22Rv1 (cell line): ENCODE data around the gene MMP24.
"Not testable (repeated sequence)": the region's sequence is repeated elsewhere in the genome, so short reads cannot be mapped to it uniquely, and the experiment has no call there.

Experiments
- ZFX ChIP-seq: fragments of 450-650 bp; IDR thresholded peaks from 2 replicates; pipeline ENCODE4 v1.6.1; 2017; ENCODE audit warnings: antibody characterized with exemption, borderline replicate concordance
- TF ChIP-seq, protein P1 (sequence below): fragments of 450-650 bp; IDR thresholded peaks from 2 replicates; pipeline ENCODE4 v1.5.1; 2017; ENCODE audit warnings: mild to moderate bottlenecking

DNA sequence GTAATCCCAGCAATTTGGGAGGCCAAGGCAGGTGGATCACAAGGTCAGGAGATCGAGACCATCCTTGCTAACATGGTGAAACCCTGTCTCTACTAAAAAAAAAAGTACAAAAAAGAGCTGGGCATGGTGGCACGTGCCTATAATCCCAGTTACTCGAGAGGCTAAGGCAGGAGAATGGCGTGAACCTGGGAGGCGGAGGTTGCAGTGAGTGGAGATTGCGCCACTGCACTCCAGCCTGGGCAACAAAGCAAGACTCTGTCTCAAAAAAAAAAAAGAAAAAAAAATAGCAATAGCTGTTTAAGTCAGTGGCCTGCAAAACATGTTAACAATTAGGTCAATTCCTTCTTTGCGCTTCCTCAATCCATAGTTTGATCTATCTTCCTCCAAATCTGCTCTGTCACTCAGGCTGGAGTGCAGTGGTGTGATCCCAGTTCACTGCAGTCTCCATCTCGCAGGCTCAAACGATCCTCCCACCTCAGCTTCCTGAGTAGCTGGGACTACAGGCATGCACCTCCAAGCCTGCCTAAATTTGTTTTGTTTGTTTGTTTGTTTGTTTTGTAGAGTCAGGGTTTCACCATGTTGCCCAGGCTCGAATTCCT lies 39.7 kb upstream of the MMP24 start:
- TF ChIP-seq, protein P1, sequence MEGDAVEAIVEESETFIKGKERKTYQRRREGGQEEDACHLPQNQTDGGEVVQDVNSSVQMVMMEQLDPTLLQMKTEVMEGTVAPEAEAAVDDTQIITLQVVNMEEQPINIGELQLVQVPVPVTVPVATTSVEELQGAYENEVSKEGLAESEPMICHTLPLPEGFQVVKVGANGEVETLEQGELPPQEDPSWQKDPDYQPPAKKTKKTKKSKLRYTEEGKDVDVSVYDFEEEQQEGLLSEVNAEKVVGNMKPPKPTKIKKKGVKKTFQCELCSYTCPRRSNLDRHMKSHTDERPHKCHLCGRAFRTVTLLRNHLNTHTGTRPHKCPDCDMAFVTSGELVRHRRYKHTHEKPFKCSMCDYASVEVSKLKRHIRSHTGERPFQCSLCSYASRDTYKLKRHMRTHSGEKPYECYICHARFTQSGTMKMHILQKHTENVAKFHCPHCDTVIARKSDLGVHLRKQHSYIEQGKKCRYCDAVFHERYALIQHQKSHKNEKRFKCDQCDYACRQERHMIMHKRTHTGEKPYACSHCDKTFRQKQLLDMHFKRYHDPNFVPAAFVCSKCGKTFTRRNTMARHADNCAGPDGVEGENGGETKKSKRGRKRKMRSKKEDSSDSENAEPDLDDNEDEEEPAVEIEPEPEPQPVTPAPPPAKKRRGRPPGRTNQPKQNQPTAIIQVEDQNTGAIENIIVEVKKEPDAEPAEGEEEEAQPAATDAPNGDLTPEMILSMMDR: not testable (repeated sequence)
- not testable (repeated sequence) for TF ChIP-seq ZFX
